Glutamatergic neuron (in vitro differentiated cells): ENCODE results near the gene SLC35F3. TPM values are rescaled to one million over a fixed set of nuclear protein-coding genes. Genes with fewer than 3 reads are reported as not detected.

Experiments
- DNase-seq: peaks from one replicate; pipeline ENCODE4 v3.0.0; 2022
- H3K27ac Mint-ChIP-seq: one replicate; pipeline ENCODE4 v1.8.0; 2020; ENCODE audit warnings: mild to moderate bottlenecking, mixed read lengths, inconsistent platforms; ENCODE audit not compliant: unreplicated experiment
- H3K27me3 Mint-ChIP-seq: one replicate; pipeline ENCODE4 v1.8.0; 2020; ENCODE audit warnings: mild to moderate bottlenecking, moderate library complexity, mixed read lengths, inconsistent platforms; ENCODE audit not compliant: unreplicated experiment
- H3K36me3 Mint-ChIP-seq: one replicate; pipeline ENCODE4 v1.8.0; 2020; ENCODE audit warnings: mild to moderate bottlenecking, mixed read lengths, inconsistent platforms; ENCODE audit not compliant: unreplicated experiment
- H3K4me1 Mint-ChIP-seq: one replicate; pipeline ENCODE4 v1.8.0; 2020; ENCODE audit warnings: mild to moderate bottlenecking, low read depth, mixed read lengths, inconsistent platforms; ENCODE audit not compliant: unreplicated experiment
- H3K4me3 Mint-ChIP-seq: one replicate; pipeline ENCODE4 v1.8.0; 2020; ENCODE audit warnings: mild to moderate bottlenecking, mixed read lengths, inconsistent platforms; ENCODE audit not compliant: unreplicated experiment
- H3K9me3 Mint-ChIP-seq: one replicate; pipeline ENCODE4 v1.8.0; 2020; ENCODE audit warnings: mild to moderate bottlenecking, moderate library complexity, mixed read lengths, inconsistent platforms; ENCODE audit not compliant: unreplicated experiment
- CTCF ChIP-seq: fragments of 200-600 bp; sonication (generic); IDR thresholded peaks from one replicate; pipeline ENCODE4 v1.5.0; 2021; ENCODE audit not compliant: partially characterized antibody, unreplicated experiment
- total RNA-seq: library from RNA; stranded (reverse); fragmentation: NEBNext Ultra II Directional; extraction: Animal tissue kit (Norgen Biotek cat#: 25700); gene quantifications from one replicate; pipeline ENCODE4 v1.2.1, GENCODE V29; 2021; ENCODE audit not compliant: unreplicated experiment

Gene SLC35F3
- total RNA-seq, 1 donor from 2014 or later, result 0.98 TPM

GRCh38 chr1:233983811-233984210, 79.3 kb downstream of the SLC35F3 start:
- no peak for TF ChIP-seq CTCF
- H3K27ac Mint-ChIP-seq, result no peak overlapping the region
- DNase-seq, result no peak
- H3K27me3 Mint-ChIP-seq, result no peaks in the 10 kb centered on the region
- no peak overlapping the region for H3K4me3 Mint-ChIP-seq
- H3K36me3 Mint-ChIP-seq, result no peaks in the 10 kb centered on the region
- H3K4me1 Mint-ChIP-seq, result no peaks in the 10 kb centered on the region
- H3K9me3 Mint-ChIP-seq, result no peaks in the 10 kb centered on the region

- H3K9me3 Mint-ChIP-seq, result no peaks in the 10 kb centered on the region
- H3K4me3 Mint-ChIP-seq, result no peak overlapping the region
- no peaks in the 10 kb centered on the region for H3K27me3 Mint-ChIP-seq
- H3K4me1 Mint-ChIP-seq, result no peaks in the 10 kb centered on the region
- TF ChIP-seq CTCF, result no peak
- H3K27ac Mint-ChIP-seq, result no peak overlapping the region
- H3K36me3 Mint-ChIP-seq, result no peaks in the 10 kb centered on the region
- no peak for DNase-seq
Observed at GRCh38 chr1:233988963-233989696, 84.7 kb downstream of the SLC35F3 start.

GRCh38 chr1:233990486-233990885, 86.0 kb downstream of the SLC35F3 start:
- H3K27me3 Mint-ChIP-seq, result no peaks in the 10 kb centered on the region
- H3K36me3 Mint-ChIP-seq, result no peaks in the 10 kb centered on the region
- no peak for TF ChIP-seq CTCF

GRCh38 chr1:233993651-233994050, 89.2 kb downstream of the SLC35F3 start:
- peaks cover 2% of the 10 kb centered on the region for H3K4me1 Mint-ChIP-seq
- no peak overlapping the region for H3K27ac Mint-ChIP-seq

More at GRCh38 chr1:233990486-233990885, 86.0 kb downstream of the SLC35F3 start:
- Mint-ChIP-seq H3K4me1 (no peaks in the 10 kb centered on the region), H3K9me3 (no peaks in the 10 kb centered on the region), H3K4me3 (no peak overlapping the region), H3K27ac (no peak overlapping the region)
- DNase-seq, result no peak

More at GRCh38 chr1:233993651-233994050, 89.2 kb downstream of the SLC35F3 start:
- no peak for DNase-seq
- TF ChIP-seq CTCF, result no peak
- H3K36me3 Mint-ChIP-seq, result no peaks in the 10 kb centered on the region
- no peaks in the 10 kb centered on the region for H3K27me3 Mint-ChIP-seq
- no peak overlapping the region for H3K4me3 Mint-ChIP-seq
- no peaks in the 10 kb centered on the region for H3K9me3 Mint-ChIP-seq
